Uterus (tissue), 4 donors: ENCODE results near the gene STT3B. TPM values are rescaled to one million over a fixed set of nuclear protein-coding genes. Genes with fewer than 3 reads are reported as not detected.

Experiments
- DNase-seq, 2 donors: peaks; one replicate each; pipeline ENCODE4 v3.0.0-alpha.2; 2019 to 2020
- H3K27ac ChIP-seq, 2 donors: fragments of 200-600 bp; sonication (generic); 1 replicate in 1 of 2; 2 replicates in 1 of 2; pipeline ENCODE4 v1.5.1; 2016 to 2018
- H3K27me3 ChIP-seq, 2 donors: fragments of 200-600 bp; sonication (generic); one replicate each; pipeline ENCODE4 v1.5.1; 2018 to 2019; ENCODE audit warnings: control low read depth in 1 of 2
- H3K36me3 ChIP-seq, 2 donors: fragments of 200-600 bp; sonication (generic); one replicate each; pipeline ENCODE4 v1.5.1; 2019; ENCODE audit warnings: control low read depth in 1 of 2
- H3K4me1 ChIP-seq, 2 donors: fragments of 200-600 bp; sonication (generic); one replicate each; pipeline ENCODE4 v1.5.1; 2018 to 2019; ENCODE audit warnings: control low read depth in 1 of 2
- H3K4me3 ChIP-seq, 2 donors: fragments of 200-600 bp; sonication (generic); 1 replicate in 1 of 2; 2 replicates in 1 of 2; pipeline ENCODE4 v1.5.1; 2018 to 2019; ENCODE audit warnings: mild to moderate bottlenecking in 1 of 2
- H3K9me3 ChIP-seq, 2 donors: fragments of 200-600 bp; sonication (generic); one replicate each; pipeline ENCODE4 v1.5.1; 2019; ENCODE audit warnings: control low read depth in 1 of 2
- CTCF ChIP-seq, 4 experiments: fragments of 200-600 bp in 2 of 4; fragments of 450-650 bp in 2 of 4; sonication (generic) in 2 of 4; IDR thresholded peaks; one replicate each; pipeline ENCODE4 v1.5.1; 2016 to 2019; ENCODE audit warnings: antibody characterized with exemption in 4 of 4, mild to moderate bottlenecking in 2 of 4, moderate library complexity in 1 of 4
- POLR2A ChIP-seq, 2 donors: fragments of 450-650 bp; IDR thresholded peaks; one replicate each; pipeline ENCODE4 v1.6.1; 2016; ENCODE audit warnings: antibody characterized with exemption in 2 of 2, mild to moderate bottlenecking in 1 of 2, moderate library complexity in 1 of 2
- intact Hi-C: fragments of 100-400 bp; cut with DNase I; formaldehyde crosslinking; loops from one replicate; pipeline ENCODE4 v1.15.1; 2023; ENCODE audit warnings: low total_unique reads
- total RNA-seq, 4 donors: library from RNA; depleted of rRNA in 3 of 4; stranded (reverse); fragments of >200 nt in 3 of 4; gene quantifications; one replicate each; pipeline versions ENCODE4 v1.1.0 to v1.2.4, GENCODE V29; 2014 to 2023
- donor health status: DM: yes; HTN: yes; CAD: no.

The STT3B gene
- total RNA-seq, 4 donors from 2014 or later: 57.1 to 233 (median 96.0) TPM

GRCh38 chr3:31555204-31555603 lies 22.5 kb downstream of the STT3B start:
- TF ChIP-seq CTCF (IDR thresholded peaks at IDR 0.05) (no peak), POLR2A (IDR thresholded peaks at IDR 0.05) (no peak)
- no peak for DNase-seq
- H3K27me3 ChIP-seq: no peaks in the 10 kb centered on the region
- no peak overlapping the region for H3K27ac ChIP-seq
- no peak overlapping the region for H3K4me3 ChIP-seq
- H3K36me3 ChIP-seq: no peaks in the 10 kb centered on the region
- intact Hi-C loops: no loop called here
- peaks cover 0 to 8% of the 10 kb centered on the region in 2 donors for H3K4me1 ChIP-seq
- H3K9me3 ChIP-seq: no peaks in the 10 kb centered on the region

- TF ChIP-seq CTCF (IDR thresholded peaks at IDR 0.05) (no peak), POLR2A (IDR thresholded peaks at IDR 0.05) (no peak)
- H3K4me1 ChIP-seq: no peaks in the 10 kb centered on the region
- intact Hi-C loops: no loop called here
- no peak overlapping the region for H3K27ac ChIP-seq
- H3K27me3 ChIP-seq: no peaks in the 10 kb centered on the region
- H3K36me3 ChIP-seq: no peaks in the 10 kb centered on the region
- DNase-seq: no peak
- H3K4me3 ChIP-seq: no peak overlapping the region
- H3K9me3 ChIP-seq: no peaks in the 10 kb centered on the region
Measured at GRCh38 chr3:31559872-31560534, 27.3 kb downstream of the STT3B start.

GRCh38 chr3:31561891-31562290 lies 29.2 kb downstream of the STT3B start:
- TF ChIP-seq CTCF (IDR thresholded peaks at IDR 0.05): no peak
- TF ChIP-seq POLR2A (IDR thresholded peaks at IDR 0.05): no peak
- no peaks in the 10 kb centered on the region for H3K36me3 ChIP-seq
- no peak for DNase-seq
- no peak overlapping the region for H3K4me3 ChIP-seq
- H3K9me3 ChIP-seq: no peaks in the 10 kb centered on the region
- H3K27ac ChIP-seq: no peak overlapping the region
- H3K4me1 ChIP-seq: no peaks in the 10 kb centered on the region
- intact Hi-C loops: no loop called here
- H3K27me3 ChIP-seq: no peaks in the 10 kb centered on the region

- H3K4me3 ChIP-seq: no peak overlapping the region
- intact Hi-C loops: no loop called here
- H3K36me3 ChIP-seq: no peaks in the 10 kb centered on the region
- no peaks in the 10 kb centered on the region for H3K9me3 ChIP-seq
- H3K4me1 ChIP-seq: no peaks in the 10 kb centered on the region
- H3K27ac ChIP-seq: no peak overlapping the region
- DNase-seq: no peak
- no peaks in the 10 kb centered on the region for H3K27me3 ChIP-seq
- TF ChIP-seq CTCF (IDR thresholded peaks at IDR 0.05): no peak
- no peak for TF ChIP-seq POLR2A (IDR thresholded peaks at IDR 0.05)
Measured at GRCh38 chr3:31562525-31562924, 29.8 kb downstream of the STT3B start.

- intact Hi-C loops: no loop called here
- DNase-seq: no peak
Measured at GRCh38 chr3:31565288-31565687, 32.6 kb downstream of the STT3B start.

More at GRCh38 chr3:31565288-31565687, 32.6 kb downstream of the STT3B start:
- H3K27me3 ChIP-seq: no peaks in the 10 kb centered on the region
- H3K9me3 ChIP-seq: no peaks in the 10 kb centered on the region
- no peak overlapping the region for H3K27ac ChIP-seq
- H3K4me1 ChIP-seq: no peaks in the 10 kb centered on the region
- H3K4me3 ChIP-seq: no peak overlapping the region
- TF ChIP-seq CTCF (IDR thresholded peaks at IDR 0.05) (no peak), POLR2A (IDR thresholded peaks at IDR 0.05) (no peak)
- no peaks in the 10 kb centered on the region for H3K36me3 ChIP-seq
